K562 (cell line): Measurements from ENCODE around the gene PRTN3. TPM values are rescaled to one million over a fixed set of nuclear protein-coding genes. Genes with fewer than 3 reads are reported as not detected.
A peak's percentile ranks its signal among the peaks of the same experiment; 100 is the strongest.

Experiments used
- ARID1B ChIP-seq: fragments of 450-650 bp; IDR thresholded peaks from 2 replicates; pipeline ENCODE4 v1.6.1; 2016; ENCODE audit warnings: antibody characterized with exemption, mild to moderate bottlenecking, inconsistent platforms
- CCNT2 ChIP-seq: IDR thresholded peaks from 2 replicates; pipeline ENCODE4 v1.6.1; 2011; ENCODE audit warnings: borderline replicate concordance, low read depth, mild to moderate bottlenecking, moderate library complexity, mixed read lengths, low read length; ENCODE audit not compliant: insufficient read length; ENCODE audit errors: extremely low read depth
- HMBOX1 ChIP-seq: sonication (generic); IDR thresholded peaks from 2 replicates; pipeline ENCODE4 v1.6.1; 2016
- MYNN ChIP-seq, 2 experiments: sonication (generic); formaldehyde crosslinking in 1 of 2; IDR thresholded peaks; 2 replicates each; pipeline versions ENCODE4 v1.5.0 to v1.6.1; 2016 to 2020; ENCODE audit warnings: antibody characterized with exemption in 1 of 2, missing genetic modification reagents in 1 of 2
- POLR2AphosphoS5 ChIP-seq: IDR thresholded peaks from 2 replicates; pipeline ENCODE4 v1.6.1; 2011; ENCODE audit warnings: mild to moderate bottlenecking, low read depth, low read length, moderate library complexity; ENCODE audit not compliant: control insufficient read depth, insufficient read depth
- RBM17 ChIP-seq: fragments of 200-400 bp; formaldehyde crosslinking; IDR thresholded peaks from 2 replicates; pipeline ENCODE4 v1.6.1; 2017; ENCODE audit warnings: low read depth, mild to moderate bottlenecking, low read length, borderline replicate concordance
- RBM22 ChIP-seq: fragments of 200-400 bp; formaldehyde crosslinking; IDR thresholded peaks from 2 replicates; pipeline ENCODE4 v1.6.1; 2018; ENCODE audit warnings: low read length, low read depth; ENCODE audit not compliant: poor library complexity, severe bottlenecking
- SUPT5H ChIP-seq: fragments of 450-650 bp; IDR thresholded peaks from 2 replicates; pipeline ENCODE4 v1.6.1; 2016
- XRCC5 ChIP-seq: fragments of 200-400 bp; formaldehyde crosslinking; IDR thresholded peaks from 2 replicates; pipeline ENCODE4 v1.6.1; 2017; ENCODE audit warnings: low read depth, mild to moderate bottlenecking, low read length
- ZBTB33 ChIP-seq: sonication (generic); formaldehyde crosslinking; IDR thresholded peaks from 2 replicates; pipeline ENCODE4 v1.8.1; 2023; ENCODE audit warnings: mild to moderate bottlenecking, missing genetic modification reagents
- ZFX ChIP-seq: sonication (generic); formaldehyde crosslinking; IDR thresholded peaks from 2 replicates; pipeline ENCODE4 v1.8.0; 2022; ENCODE audit warnings: mild to moderate bottlenecking, missing genetic modification reagents, moderate library complexity
- ZNF609 ChIP-seq: sonication (generic); formaldehyde crosslinking; IDR thresholded peaks from 2 replicates; pipeline ENCODE4 v1.8.1; 2023; ENCODE audit warnings: missing genetic modification reagents, mild to moderate bottlenecking, borderline replicate concordance
- ZNF695 ChIP-seq: fragments of 450-650 bp; formaldehyde crosslinking; IDR thresholded peaks from 2 replicates; pipeline ENCODE4 v1.4.0; 2020; ENCODE audit warnings: mild to moderate bottlenecking, moderate library complexity
- polyA plus RNA-seq, 8 experiments: library from polyadenylated mRNA; depleted of rRNA in 4 of 8; stranded (reverse) in 5 of 8; unstranded in 3 of 8; fragments of >200 nt; fragmentation: Nextera tagmentation in 2 of 8; fragmentation: Illumina TruSeq in 1 of 8; extraction: Ambion mirVana in 2 of 8; extraction: Trizol in 1 of 8; gene quantifications; 2 replicates each; pipeline versions ENCODE4 v1.2.1 to v1.2.3, GENCODE V29; 2011 to 2014; ENCODE audit warnings: inconsistent platforms in 1 of 8, missing spikeins in 1 of 8
- total RNA-seq, 7 experiments: library from RNA; depleted of rRNA in 6 of 7; stranded (reverse); fragments of >200 nt in 6 of 7; fragmentation: Illumina TruSeq in 2 of 7; extraction: Trizol in 2 of 7; gene quantifications; 2 replicates each; pipeline versions ENCODE4 v1.2.1 to v1.2.3, GENCODE V29; 2011 to 2021; ENCODE audit warnings: low replicate concordance in 1 of 7

Gene PRTN3
- total and polyA plus RNA-seq, 9 of the 15 experiments (the other 6 are each of a cell fraction or from before 2014, with no cell fraction given) = 0.14 to 0.86 (median 0.43) TPM; not detected in 3

- TF ChIP-seq ZNF609 (CRISPR knock-in tag) (no peak), XRCC5 (no peak), HMBOX1 (no peak), RBM22 (peak; percentile 76), ZNF695 (CRISPR knock-in tag) (no peak), MYNN (IDR thresholded peaks at IDR 0.05) (0 out of 2 replicates have a peak, but pooled peaks have one; percentile 6), MYNN (CRISPR knock-in tag; IDR thresholded peaks at IDR 0.05) (no peak), SUPT5H (peak; percentile 56; the same call in 1 of the 2 replicates), ZFX (CRISPR knock-in tag) (no peak), RBM17 (no peak), ARID1B (no peak), POLR2AphosphoS5 (0 out of 2 replicates have a peak, but pooled peaks have one; percentile 12), ZBTB33 (peak; percentile 73; the same call in 1 of the 2 replicates), CCNT2 (peak; percentile 40)
Observed at GRCh38 chr19:810883-811489, 29.8 kb upstream of the PRTN3 start (continued).
